GM12878 (cell line): ENCODE measurements around the gene SETD9. TPM values are rescaled to one million over a fixed set of nuclear protein-coding genes. Genes with fewer than 3 reads are reported as not detected.

Experiments
- BCL11A ChIP-seq: IDR thresholded peaks from 2 replicates; pipeline ENCODE4 v1.6.1; 2011; ENCODE audit warnings: low read depth, low read length
- CBFB ChIP-seq: IDR thresholded peaks from 2 replicates; pipeline ENCODE4 v1.6.1; 2016; ENCODE audit warnings: antibody characterized with exemption, low read depth
- CREB1 ChIP-seq: IDR thresholded peaks from 2 replicates; pipeline ENCODE4 v1.6.1; 2012; ENCODE audit warnings: low read depth, mild to moderate bottlenecking, inconsistent platforms
- CREM ChIP-seq: IDR thresholded peaks from 2 replicates; pipeline ENCODE4 v1.6.1; 2014; ENCODE audit warnings: antibody characterized with exemption, low read depth
- EED ChIP-seq: sonication (generic); IDR thresholded peaks from 2 replicates; pipeline ENCODE4 v1.6.1; 2016; ENCODE audit warnings: antibody characterized with exemption, low read depth
- HDGF ChIP-seq: fragments of 450-650 bp; IDR thresholded peaks from 2 replicates; pipeline ENCODE4 v1.6.1; 2016; ENCODE audit warnings: antibody characterized with exemption
- IRF4 ChIP-seq: IDR thresholded peaks from 2 replicates; pipeline ENCODE4 v1.6.1; 2011; ENCODE audit warnings: low read depth, low read length
- KAT2A ChIP-seq: conservative IDR thresholded peaks from 2 replicates; pipeline ENCODE4 v1.6.1; 2011; ENCODE audit warnings: low read depth, low read length; ENCODE audit not compliant: control insufficient read depth
- LARP7 ChIP-seq: fragments of 450-650 bp; IDR thresholded peaks from 2 replicates; pipeline ENCODE4 v1.6.1; 2017; ENCODE audit warnings: mild to moderate bottlenecking
- MEF2A ChIP-seq: IDR thresholded peaks from 2 replicates; pipeline ENCODE4 v1.6.1; 2011; ENCODE audit warnings: low read depth, mild to moderate bottlenecking, low read length, moderate library complexity; ENCODE audit not compliant: insufficient read depth
- MEF2B ChIP-seq: fragments of 450-650 bp; IDR thresholded peaks from 2 replicates; pipeline ENCODE4 v1.6.1; 2018; ENCODE audit warnings: mild to moderate bottlenecking, moderate library complexity; ENCODE audit not compliant: partially characterized antibody, poor library complexity, severe bottlenecking
- MYC ChIP-seq: IDR thresholded peaks from 2 replicates; pipeline ENCODE4 v1.6.1; 2011; ENCODE audit warnings: mild to moderate bottlenecking, low read length, moderate library complexity, inconsistent platforms; ENCODE audit not compliant: insufficient read depth, insufficient replicate concordance, insufficient read length, severe bottlenecking
- NBN ChIP-seq: fragments of 450-650 bp; IDR thresholded peaks from 2 replicates; pipeline ENCODE4 v1.6.1; 2016
- NFXL1 ChIP-seq: fragments of 450-650 bp; IDR thresholded peaks from 2 replicates; pipeline ENCODE4 v1.6.1; 2017; ENCODE audit warnings: antibody characterized with exemption, mild to moderate bottlenecking, borderline replicate concordance
- NFYA ChIP-seq: IDR thresholded peaks from 2 replicates; pipeline ENCODE4 v1.6.1; 2011; ENCODE audit warnings: low read depth, mild to moderate bottlenecking, low read length, improper control_type of control experiment, borderline replicate concordance
- POLR2A ChIP-seq: IDR thresholded peaks from 2 replicates; pipeline ENCODE4 v1.6.1; 2011; ENCODE audit warnings: low read depth, mild to moderate bottlenecking, low read length
- POLR2AphosphoS2 ChIP-seq: IDR thresholded peaks from 2 replicates; pipeline ENCODE4 v1.6.1; 2011; ENCODE audit warnings: low read depth, mild to moderate bottlenecking, low read length, improper control_type of control experiment, moderate library complexity
- RAD51 ChIP-seq: fragments of 450-650 bp; IDR thresholded peaks from 2 replicates; pipeline ENCODE4 v1.6.1; 2016; ENCODE audit warnings: moderate library complexity, mild to moderate bottlenecking, inconsistent platforms
- RELA ChIP-seq: fragments of 450-650 bp; IDR thresholded peaks from 2 replicates; pipeline ENCODE4 v1.8.0; 2014; ENCODE audit warnings: borderline replicate concordance; ENCODE audit not compliant: partially characterized antibody
- SMARCA5 ChIP-seq: fragments of 450-650 bp; IDR thresholded peaks from 2 replicates; pipeline ENCODE4 v1.6.1; 2017; ENCODE audit warnings: mild to moderate bottlenecking
- SREBF1 ChIP-seq: IDR thresholded peaks from 2 replicates; pipeline ENCODE4 v1.6.1; 2012; ENCODE audit warnings: mild to moderate bottlenecking, low read length
- TARDBP ChIP-seq: IDR thresholded peaks from 2 replicates; pipeline ENCODE4 v1.6.1; 2016; ENCODE audit warnings: borderline replicate concordance
- TCF3 ChIP-seq: IDR thresholded peaks from 2 replicates; pipeline ENCODE4 v1.6.1; 2012; ENCODE audit warnings: low read depth, mild to moderate bottlenecking, low read length, borderline replicate concordance; ENCODE audit not compliant: insufficient read depth
- YY1 ChIP-seq: IDR thresholded peaks from 2 replicates; pipeline ENCODE4 v1.6.1; 2011; ENCODE audit warnings: low read depth, mild to moderate bottlenecking, low read length
- ZNF24 ChIP-seq: fragments of 450-650 bp; IDR thresholded peaks from 2 replicates; pipeline ENCODE4 v1.6.1; 2017; ENCODE audit warnings: antibody characterized with exemption, mild to moderate bottlenecking
- ZSCAN29 ChIP-seq: fragments of 450-650 bp; IDR thresholded peaks from 2 replicates; pipeline ENCODE4 v1.6.1; 2017; ENCODE audit warnings: mild to moderate bottlenecking, moderate library complexity
- ZZZ3 ChIP-seq: IDR thresholded peaks from 2 replicates; pipeline ENCODE4 v1.6.1; 2011; ENCODE audit warnings: low read depth; ENCODE audit not compliant: control insufficient read depth, insufficient read length
- polyA plus RNA-seq, 11 experiments: library from polyadenylated mRNA; depleted of rRNA in 4 of 11; unstranded in 6 of 11; stranded (reverse) in 5 of 11; fragments of >200 nt; fragmentation: Nextera tagmentation in 4 of 11; fragmentation: Illumina TruSeq in 1 of 11; extraction: Ambion mirVana in 4 of 11; extraction: Trizol in 1 of 11; gene quantifications; 1 replicate in 1 of 11; 2 replicates in 10 of 11; pipeline versions ENCODE4 v1.2.1 to v1.2.3, GENCODE V29; 2011 to 2016; ENCODE audit warnings: inconsistent platforms in 2 of 11, missing spikeins in 2 of 11, low read depth in 1 of 11
- total RNA-seq, 4 experiments: library from RNA; depleted of rRNA in 3 of 4; stranded (reverse); fragments of >200 nt in 3 of 4; fragmentation: Illumina TruSeq in 1 of 4; extraction: Trizol in 1 of 4; gene quantifications; 2 replicates each; pipeline versions ENCODE4 v1.2.1 to v1.2.3, GENCODE V29; 2013 to 2021
- TF ChIP-seq, protein P1 (sequence below): fragments of 450-650 bp; IDR thresholded peaks from 2 replicates; pipeline ENCODE4 v1.6.1; 2018; ENCODE audit warnings: mild to moderate bottlenecking, low read depth, moderate library complexity; ENCODE audit not compliant: partially characterized antibody
- TF ChIP-seq, protein P2 (sequence below): fragments of 450-650 bp; IDR thresholded peaks from 2 replicates; pipeline ENCODE4 v1.6.1; 2017; ENCODE audit warnings: borderline replicate concordance
- TF ChIP-seq, protein P3 (sequence below): IDR thresholded peaks from 2 replicates; pipeline ENCODE4 v1.6.1; 2012; ENCODE audit warnings: low read length, inconsistent platforms

SETD9 gene
- total and polyA plus RNA-seq, 10 of the 15 experiments (the other 5 are each of a cell fraction or from before 2014, with no cell fraction given), result 8.7 to 17.8 (median 12.6) TPM

DNA sequence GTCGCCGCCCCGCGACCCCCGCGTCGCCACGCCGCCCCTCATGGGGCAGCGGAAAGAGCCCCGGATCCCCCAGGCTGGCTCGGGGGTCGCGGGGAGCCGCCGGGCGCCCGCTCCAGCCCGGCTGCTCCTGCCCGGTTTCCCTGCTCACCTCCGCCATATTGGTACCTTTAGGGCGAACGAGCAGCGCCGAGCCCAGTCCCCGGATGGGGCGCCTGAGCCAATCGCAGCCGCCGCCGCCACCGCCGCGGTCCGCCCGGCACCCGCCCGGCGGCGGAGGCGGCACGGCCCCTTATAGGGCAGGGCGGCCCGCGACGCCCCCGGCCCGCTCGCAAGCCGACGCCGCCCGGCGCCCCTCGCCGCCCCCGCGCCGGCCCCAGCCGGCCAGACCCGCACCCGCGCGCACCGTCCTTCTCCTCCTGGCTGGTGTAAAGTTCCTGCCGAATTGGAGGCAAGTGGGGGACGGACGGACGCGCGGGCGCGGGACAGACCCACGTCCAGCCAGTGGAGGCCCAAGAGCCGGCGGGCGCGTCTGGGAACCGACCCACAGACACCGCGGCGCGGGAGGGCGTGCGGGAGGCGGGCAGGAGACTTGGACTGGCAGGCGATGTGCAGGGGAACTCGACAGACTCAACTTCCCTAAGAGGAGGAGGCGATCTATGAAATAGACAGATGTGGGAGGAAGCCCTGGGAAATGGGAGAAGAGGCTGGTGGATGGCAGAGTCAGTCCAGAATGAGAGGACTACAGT is 42.7 kb downstream of the SETD9 start, which contains the start of gene MIER3 (continued):
- TF ChIP-seq, protein P1, sequence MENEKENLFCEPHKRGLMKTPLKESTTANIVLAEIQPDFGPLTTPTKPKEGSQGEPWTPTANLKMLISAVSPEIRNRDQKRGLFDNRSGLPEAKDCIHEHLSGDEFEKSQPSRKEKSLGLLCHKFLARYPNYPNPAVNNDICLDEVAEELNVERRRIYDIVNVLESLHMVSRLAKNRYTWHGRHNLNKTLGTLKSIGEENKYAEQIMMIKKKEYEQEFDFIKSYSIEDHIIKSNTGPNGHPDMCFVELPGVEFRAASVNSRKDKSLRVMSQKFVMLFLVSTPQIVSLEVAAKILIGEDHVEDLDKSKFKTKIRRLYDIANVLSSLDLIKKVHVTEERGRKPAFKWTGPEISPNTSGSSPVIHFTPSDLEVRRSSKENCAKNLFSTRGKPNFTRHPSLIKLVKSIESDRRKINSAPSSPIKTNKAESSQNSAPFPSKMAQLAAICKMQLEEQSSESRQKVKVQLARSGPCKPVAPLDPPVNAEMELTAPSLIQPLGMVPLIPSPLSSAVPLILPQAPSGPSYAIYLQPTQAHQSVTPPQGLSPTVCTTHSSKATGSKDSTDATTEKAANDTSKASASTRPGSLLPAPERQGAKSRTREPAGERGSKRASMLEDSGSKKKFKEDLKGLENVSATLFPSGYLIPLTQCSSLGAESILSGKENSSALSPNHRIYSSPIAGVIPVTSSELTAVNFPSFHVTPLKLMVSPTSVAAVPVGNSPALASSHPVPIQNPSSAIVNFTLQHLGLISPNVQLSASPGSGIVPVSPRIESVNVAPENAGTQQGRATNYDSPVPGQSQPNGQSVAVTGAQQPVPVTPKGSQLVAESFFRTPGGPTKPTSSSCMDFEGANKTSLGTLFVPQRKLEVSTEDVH, result no peak
- TF ChIP-seq MEF2A (no peak), MYC (no peak), BCL11A (no peak), RAD51 (no peak), POLR2AphosphoS2 (no peak), LARP7 (no peak), RELA (no peak), ZNF24 (no peak), YY1 (peak; percentile 96), SREBF1 (no peak), CREB1 (0 out of 2 replicates have a peak, but pooled peaks have one; percentile 22), TARDBP (no peak), SMARCA5 (no peak), ZZZ3 (no peak), HDGF (no peak), MEF2B (no peak), CREM (no peak), CBFB (no peak), NFYA (no peak), NBN (no peak), POLR2A (peak; percentile 83), EED (no peak), ZSCAN29 (no peak), NFXL1 (no peak), IRF4 (no peak), TCF3 (no peak), KAT2A (no peak)
- TF ChIP-seq, protein P2, sequence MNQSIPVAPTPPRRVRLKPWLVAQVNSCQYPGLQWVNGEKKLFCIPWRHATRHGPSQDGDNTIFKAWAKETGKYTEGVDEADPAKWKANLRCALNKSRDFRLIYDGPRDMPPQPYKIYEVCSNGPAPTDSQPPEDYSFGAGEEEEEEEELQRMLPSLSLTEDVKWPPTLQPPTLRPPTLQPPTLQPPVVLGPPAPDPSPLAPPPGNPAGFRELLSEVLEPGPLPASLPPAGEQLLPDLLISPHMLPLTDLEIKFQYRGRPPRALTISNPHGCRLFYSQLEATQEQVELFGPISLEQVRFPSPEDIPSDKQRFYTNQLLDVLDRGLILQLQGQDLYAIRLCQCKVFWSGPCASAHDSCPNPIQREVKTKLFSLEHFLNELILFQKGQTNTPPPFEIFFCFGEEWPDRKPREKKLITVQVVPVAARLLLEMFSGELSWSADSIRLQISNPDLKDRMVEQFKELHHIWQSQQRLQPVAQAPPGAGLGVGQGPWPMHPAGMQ, result no peak
- TF ChIP-seq, protein P3, sequence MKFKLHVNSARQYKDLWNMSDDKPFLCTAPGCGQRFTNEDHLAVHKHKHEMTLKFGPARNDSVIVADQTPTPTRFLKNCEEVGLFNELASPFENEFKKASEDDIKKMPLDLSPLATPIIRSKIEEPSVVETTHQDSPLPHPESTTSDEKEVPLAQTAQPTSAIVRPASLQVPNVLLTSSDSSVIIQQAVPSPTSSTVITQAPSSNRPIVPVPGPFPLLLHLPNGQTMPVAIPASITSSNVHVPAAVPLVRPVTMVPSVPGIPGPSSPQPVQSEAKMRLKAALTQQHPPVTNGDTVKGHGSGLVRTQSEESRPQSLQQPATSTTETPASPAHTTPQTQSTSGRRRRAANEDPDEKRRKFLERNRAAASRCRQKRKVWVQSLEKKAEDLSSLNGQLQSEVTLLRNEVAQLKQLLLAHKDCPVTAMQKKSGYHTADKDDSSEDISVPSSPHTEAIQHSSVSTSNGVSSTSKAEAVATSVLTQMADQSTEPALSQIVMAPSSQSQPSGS, result no peak
